Astrocyte of the spinal cord (primary cell): Measurements from ENCODE around the gene AKT1.
A peak's percentile ranks its signal among the peaks of the same experiment; 100 is the strongest.

ENCODE experiments used
- DNase-seq: peaks from one replicate; pipeline ENCODE4 v3.0.0; 2011; ENCODE audit warnings: low read depth, low spot score
- H3K4me3 ChIP-seq: 2 replicates; pipeline ENCODE4 v1.5.1; 2011; ENCODE audit warnings: low read depth, mild to moderate bottlenecking, low read length, moderate library complexity
- in situ Hi-C: cut with HindIII; loops from 2 replicates; pipeline ENCODE4 v1.10.0; 2017; ENCODE audit warnings: low sequenced_read_pairs
- TF ChIP-seq, protein P1 (sequence below): IDR thresholded peaks from 2 replicates; pipeline ENCODE4 v1.5.1; 2012; ENCODE audit warnings: low read depth, mild to moderate bottlenecking, low read length, inconsistent platforms

AKT1 gene

DNA sequence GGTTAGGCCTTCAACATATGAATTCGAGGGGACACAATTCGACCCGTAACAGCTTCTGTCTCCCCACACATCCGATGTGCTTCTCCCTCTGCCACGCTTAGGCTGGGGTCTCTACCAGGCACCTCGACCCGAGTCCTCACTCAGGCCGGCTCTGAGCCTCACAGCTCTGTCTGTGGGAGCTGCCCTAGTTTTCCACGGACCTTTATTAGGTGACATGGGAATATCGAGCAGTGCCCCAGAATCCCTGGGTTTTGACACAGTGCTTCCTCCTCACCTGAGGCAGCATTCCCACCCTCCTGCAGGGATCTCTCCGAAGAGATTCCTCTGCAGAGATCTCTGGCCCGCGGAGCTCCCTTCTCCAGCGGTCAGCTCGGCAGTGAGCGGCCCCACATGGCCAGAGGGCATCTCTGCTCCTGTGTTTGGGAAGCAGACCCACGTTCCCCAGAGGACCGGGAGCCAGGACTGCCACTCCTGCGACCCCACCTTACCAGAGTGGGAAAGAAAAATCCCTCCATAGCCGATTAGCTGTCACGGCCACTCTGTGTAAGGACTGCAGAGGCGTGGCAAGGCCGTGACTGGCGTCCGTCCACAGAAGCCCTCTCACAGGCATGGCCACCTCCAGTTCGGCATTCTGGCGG, 26.5 kb upstream of the AKT1 start:
- no peak overlapping the region for H3K4me3 ChIP-seq
- TF ChIP-seq, protein P1, sequence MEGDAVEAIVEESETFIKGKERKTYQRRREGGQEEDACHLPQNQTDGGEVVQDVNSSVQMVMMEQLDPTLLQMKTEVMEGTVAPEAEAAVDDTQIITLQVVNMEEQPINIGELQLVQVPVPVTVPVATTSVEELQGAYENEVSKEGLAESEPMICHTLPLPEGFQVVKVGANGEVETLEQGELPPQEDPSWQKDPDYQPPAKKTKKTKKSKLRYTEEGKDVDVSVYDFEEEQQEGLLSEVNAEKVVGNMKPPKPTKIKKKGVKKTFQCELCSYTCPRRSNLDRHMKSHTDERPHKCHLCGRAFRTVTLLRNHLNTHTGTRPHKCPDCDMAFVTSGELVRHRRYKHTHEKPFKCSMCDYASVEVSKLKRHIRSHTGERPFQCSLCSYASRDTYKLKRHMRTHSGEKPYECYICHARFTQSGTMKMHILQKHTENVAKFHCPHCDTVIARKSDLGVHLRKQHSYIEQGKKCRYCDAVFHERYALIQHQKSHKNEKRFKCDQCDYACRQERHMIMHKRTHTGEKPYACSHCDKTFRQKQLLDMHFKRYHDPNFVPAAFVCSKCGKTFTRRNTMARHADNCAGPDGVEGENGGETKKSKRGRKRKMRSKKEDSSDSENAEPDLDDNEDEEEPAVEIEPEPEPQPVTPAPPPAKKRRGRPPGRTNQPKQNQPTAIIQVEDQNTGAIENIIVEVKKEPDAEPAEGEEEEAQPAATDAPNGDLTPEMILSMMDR: no peak
- DNase-seq: no peak
- in situ Hi-C loops: no loop called here

DNA sequence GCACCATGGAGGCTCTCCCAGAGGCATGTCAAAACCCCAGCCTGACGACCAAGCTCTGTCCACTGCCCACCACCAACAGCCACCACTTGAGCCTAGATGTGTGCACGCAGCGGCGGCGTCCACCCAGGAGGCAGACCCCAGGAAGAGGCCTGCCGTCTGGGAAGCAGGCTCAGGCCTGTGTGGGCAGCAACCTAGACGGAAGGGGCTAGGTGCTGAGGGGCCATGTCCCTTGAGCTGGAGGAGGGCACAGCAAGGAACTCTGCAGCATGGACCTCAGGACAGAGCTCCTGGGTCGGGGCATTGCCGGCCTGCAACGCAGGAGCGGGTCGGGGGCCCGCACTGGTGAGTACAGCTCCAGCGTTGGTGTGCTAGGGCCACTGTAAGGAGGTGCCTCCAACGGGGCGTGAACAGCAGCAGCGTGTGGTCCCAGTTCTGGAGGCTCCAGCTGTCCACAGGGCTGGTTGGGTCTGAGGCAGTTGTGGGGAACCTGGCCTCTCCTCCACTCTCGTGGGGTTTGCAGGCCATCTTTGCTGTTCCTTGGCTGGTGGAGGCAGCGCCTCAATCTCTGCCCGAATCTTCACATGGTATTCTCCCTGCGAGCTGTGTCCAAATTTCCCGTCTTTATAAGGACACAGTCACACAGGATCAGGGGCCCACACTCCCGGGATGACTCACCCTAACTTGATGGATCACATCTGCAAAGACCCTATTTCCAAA, 25.8 kb upstream of the AKT1 start:
- in situ Hi-C loops: no loop called here
- no peak overlapping the region for H3K4me3 ChIP-seq
- no peak for DNase-seq
- TF ChIP-seq, protein P1: no peak

DNA sequence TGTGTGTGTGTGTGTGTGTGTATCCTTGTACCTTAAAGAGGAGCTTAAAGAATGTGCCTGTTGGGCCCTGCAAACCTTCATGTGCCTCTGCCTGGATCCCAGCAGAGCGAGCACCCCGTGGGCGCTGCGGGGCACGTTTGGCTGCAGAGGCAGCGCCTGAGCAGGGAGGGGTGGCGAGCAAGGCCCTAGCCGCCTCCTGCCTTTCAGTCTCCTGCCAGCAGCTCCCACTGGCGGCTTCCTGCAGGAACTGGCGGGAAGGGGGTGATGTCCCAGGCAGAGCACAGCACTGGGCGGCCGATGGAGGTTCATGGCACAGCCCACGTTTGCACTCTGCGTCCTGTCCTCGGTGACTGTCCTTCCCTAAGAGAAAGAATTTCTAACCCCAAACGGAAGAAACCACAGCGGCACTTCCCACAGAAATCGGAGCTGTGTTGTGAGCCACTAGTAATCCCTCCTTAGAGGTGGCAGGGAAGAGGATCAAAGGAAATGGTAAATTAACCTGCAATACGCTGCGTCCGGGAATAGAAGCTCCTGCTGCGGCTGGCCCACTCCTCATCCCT, 25.2 kb upstream of the AKT1 start:
- TF ChIP-seq, protein P1: peak; percentile 83
- in situ Hi-C loops: no loop called here
- DNase-seq: peak; percentile 74
- no peak overlapping the region for H3K4me3 ChIP-seq

DNA sequence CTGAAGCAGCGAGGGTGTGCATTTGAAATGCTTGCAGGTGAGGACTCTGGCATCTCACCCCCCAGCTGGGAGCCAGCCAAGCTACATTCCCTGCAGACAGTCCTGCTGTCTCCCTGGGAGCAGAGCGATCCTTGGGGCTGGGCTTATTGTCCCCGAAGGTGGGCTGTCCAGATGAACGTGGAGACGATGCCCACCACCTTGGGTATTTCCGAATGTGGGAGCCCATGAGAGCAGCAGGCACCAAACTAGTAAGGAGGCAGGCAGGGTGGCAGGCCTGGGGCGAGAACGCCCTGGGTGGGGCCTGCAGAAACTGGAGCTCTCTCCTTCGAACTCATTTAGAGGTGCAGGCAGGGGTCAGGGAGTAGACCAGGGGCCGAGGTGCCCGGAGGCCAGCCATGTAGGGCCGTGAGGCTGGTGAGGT, 23.8 kb upstream of the AKT1 start:
- H3K4me3 ChIP-seq: no peak overlapping the region
- TF ChIP-seq, protein P1: no peak
- in situ Hi-C loops: no loop called here
- no peak for DNase-seq

DNA sequence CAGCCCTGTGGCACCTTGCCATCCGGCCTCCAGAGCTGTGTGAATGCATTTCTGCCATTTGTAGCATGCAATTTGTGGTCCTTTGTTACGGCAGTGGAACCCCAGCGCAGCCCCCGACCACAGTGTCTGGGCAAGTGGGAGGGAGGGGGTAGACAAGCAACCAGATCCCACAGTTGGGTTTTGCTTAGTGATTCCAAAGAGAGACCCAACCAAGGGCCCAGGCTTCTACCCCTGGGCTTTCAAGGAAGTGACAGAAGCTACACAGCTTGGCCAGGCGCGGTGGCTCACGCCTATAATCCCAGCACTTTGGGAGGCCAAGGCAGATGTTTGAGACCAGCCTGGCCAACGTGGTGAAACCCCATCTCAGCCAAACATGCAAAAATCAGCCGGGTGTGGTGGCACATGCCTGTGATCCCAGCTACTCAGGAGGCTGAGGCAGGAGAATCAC, 23.2 kb upstream of the AKT1 start:
- H3K4me3 ChIP-seq: no peak overlapping the region
- in situ Hi-C loops: no loop called here
- DNase-seq: no peak
- TF ChIP-seq, protein P1: no peak

DNA sequence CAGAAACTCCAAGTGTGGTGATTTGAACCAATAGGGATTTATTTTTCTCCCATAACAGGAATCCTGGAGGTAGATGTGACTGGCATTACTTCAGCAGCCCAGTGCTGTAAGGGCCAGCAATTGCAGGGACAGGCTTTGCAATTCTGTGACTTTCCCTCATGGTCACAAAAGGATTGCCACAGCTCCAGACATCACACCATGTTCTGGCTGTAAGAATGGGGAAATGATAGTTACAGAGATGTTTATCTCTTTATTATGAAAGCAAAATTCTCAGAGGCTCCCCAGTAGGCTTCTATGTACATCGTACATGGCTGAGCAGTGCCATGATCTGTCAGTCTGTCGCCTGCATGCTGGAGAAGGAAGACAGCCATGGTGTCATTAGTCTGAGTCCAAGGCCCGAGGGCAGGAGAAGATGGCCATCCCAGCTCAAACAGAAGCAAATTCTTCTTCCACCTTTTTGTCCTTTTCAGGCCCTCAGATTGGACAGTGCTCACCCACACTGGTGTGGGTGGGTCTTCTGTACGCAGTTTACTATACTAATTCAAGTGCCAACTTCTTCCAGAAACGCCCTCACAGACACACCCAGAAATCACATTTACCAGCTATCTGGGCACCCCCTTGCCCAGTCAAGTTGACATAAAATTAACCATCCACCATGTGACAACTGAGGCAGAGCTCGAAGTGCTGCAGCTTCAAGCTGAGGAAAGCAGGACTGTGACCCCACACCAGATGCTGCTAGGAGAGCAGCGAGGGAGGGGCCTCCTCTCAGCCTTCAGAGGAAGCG, 22.6 kb upstream of the AKT1 start:
- H3K4me3 ChIP-seq: no peak overlapping the region
- TF ChIP-seq, protein P1: no peak
- in situ Hi-C loops: no loop called here
- no peak for DNase-seq
